Measurements from ENCODE around the gene RNF2.

Gene RNF2

GRCh38 chr1:185094761-185095160, 49.4 kb downstream of the RNF2 start:
- DNase-seq (ENCODE audit: low read depth, low spot score) = no peak

GRCh38 chr1:185096531-185096930, 51.2 kb downstream of the RNF2 start:
- DNase-seq (ENCODE audit: low read depth, low spot score) = no peak

GRCh38 chr1:185104083-185104482, 58.7 kb downstream of the RNF2 start:
- no peak for DNase-seq (ENCODE audit: low read depth, low spot score)

GRCh38 chr1:185105121-185105520, 59.8 kb downstream of the RNF2 start:
- DNase-seq (ENCODE audit: low read depth, low spot score) = no peak

GRCh38 chr1:185108321-185108720, 63.0 kb downstream of the RNF2 start:
- DNase-seq (ENCODE audit: low read depth, low spot score) = no peak

- DNase-seq (ENCODE audit: low read depth, low spot score) = no peak
Measured at GRCh38 chr1:185110145-185110544, 64.8 kb downstream of the RNF2 start.

GRCh38 chr1:185111873-185112272, 66.5 kb downstream of the RNF2 start:
- no peak for DNase-seq (ENCODE audit: low read depth, low spot score)

GRCh38 chr1:185112356-185112755, 67.0 kb downstream of the RNF2 start:
- DNase-seq (ENCODE audit: low read depth, low spot score) = no peak

- no peak for DNase-seq (ENCODE audit: low read depth, low spot score)
Measured at GRCh38 chr1:185129708-185130107, 84.3 kb downstream of the RNF2 start.

- DNase-seq (ENCODE audit: low read depth, low spot score) = no peak
Measured at GRCh38 chr1:185132534-185132933, 87.2 kb downstream of the RNF2 start.

- DNase-seq (ENCODE audit: low read depth, low spot score) = no peak
Measured at GRCh38 chr1:185137896-185138545, 92.7 kb downstream of the RNF2 start.

GRCh38 chr1:185139246-185139645, 93.9 kb downstream of the RNF2 start:
- no peak for DNase-seq (ENCODE audit: low read depth, low spot score)

GRCh38 chr1:185144233-185144632, 98.9 kb downstream of the RNF2 start:
- no peak for DNase-seq (ENCODE audit: low read depth, low spot score)

GRCh38 chr1:185151215-185151614, 105.9 kb downstream of the RNF2 start:
- DNase-seq (ENCODE audit: low read depth, low spot score) = no peak

Data from activated CD4-positive, CD25-positive, alpha-beta regulatory T cell treated with anti-CD3 and anti-CD28 coated beads, Interleukin-2, amount 50 U/mL, for 16 hours (primary cell).